ENCODE measurements around the gene P2RX6. TPM values are rescaled to one million over a fixed set of nuclear protein-coding genes. Genes with fewer than 3 reads are reported as not detected.

Gene P2RX6
- total and polyA plus RNA-seq, 9 of the 15 experiments (the other 6 are each of a cell fraction or from before 2014, with no cell fraction given): 0.01 to 3.9 (median 1.5) TPM; not detected in 1

- TF ChIP-seq ARID3B (CRISPR knock-in tag; IDR thresholded peaks at IDR 0.05; ENCODE audit: borderline replicate concordance) (no peak), HCFC1 (IDR thresholded peaks at IDR 0.05; ENCODE audit: low read depth, low read length) (peak; percentile 61), ELK3 (CRISPR knock-in tag; IDR thresholded peaks at IDR 0.05) (no peak; the same call in 1 of the 2 replicates), KDM5B (IDR thresholded peaks at IDR 0.05; ENCODE audit: insufficient replicate concordance, low read depth, low read length) (peak; percentile 64), ATF3 (IDR thresholded peaks at IDR 0.05) (no peak), ATF3 (CRISPR knock-in tag; conservative IDR thresholded peaks at IDR 0.05) (no peak), TSHZ1 (CRISPR knock-in tag; IDR thresholded peaks at IDR 0.05) (0 out of 2 replicates have a peak, but pooled peaks have one; percentile 7), E4F1 (CRISPR knock-in tag; IDR thresholded peaks at IDR 0.05; ENCODE audit: borderline replicate concordance) (no peak), IRF9 (tag; IDR thresholded peaks at IDR 0.05) (no peak), ZNF121 (CRISPR knock-in tag; conservative IDR thresholded peaks at IDR 0.05) (no peak), CREB1 (IDR thresholded peaks at IDR 0.05) (peak; percentile 65; the same call in 1 of the 2 replicates), CREB1 (CRISPR knock-in tag; IDR thresholded peaks at IDR 0.05) (no peak), RBM34 (IDR thresholded peaks at IDR 0.05; ENCODE audit: borderline replicate concordance, insufficient read depth, low read length) (no peak), ZKSCAN1 (IDR thresholded peaks at IDR 0.05; ENCODE audit: low read depth, low read length) (peak; percentile 52; the same call in 1 of the 2 replicates), EP400 (IDR thresholded peaks at IDR 0.05) (no peak), POLR3G (IDR thresholded peaks at IDR 0.05; ENCODE audit: extremely low read depth, insufficient read length, insufficient replicate concordance) (no peak)
Observed at GRCh38 chr22:21014726-21015465, at the start of gene P2RX6 (continued).

Measured in K562 (cell line).